Measurements from ENCODE around the gene CEP72. TPM values are rescaled to one million over a fixed set of nuclear protein-coding genes. Genes with fewer than 3 reads are reported as not detected.

Gene CEP72
- total and polyA plus RNA-seq, 2 donors (not counting 1 experiment from before 2014, with no cell fraction given): 7.7 to 32.9 TPM

DNA sequence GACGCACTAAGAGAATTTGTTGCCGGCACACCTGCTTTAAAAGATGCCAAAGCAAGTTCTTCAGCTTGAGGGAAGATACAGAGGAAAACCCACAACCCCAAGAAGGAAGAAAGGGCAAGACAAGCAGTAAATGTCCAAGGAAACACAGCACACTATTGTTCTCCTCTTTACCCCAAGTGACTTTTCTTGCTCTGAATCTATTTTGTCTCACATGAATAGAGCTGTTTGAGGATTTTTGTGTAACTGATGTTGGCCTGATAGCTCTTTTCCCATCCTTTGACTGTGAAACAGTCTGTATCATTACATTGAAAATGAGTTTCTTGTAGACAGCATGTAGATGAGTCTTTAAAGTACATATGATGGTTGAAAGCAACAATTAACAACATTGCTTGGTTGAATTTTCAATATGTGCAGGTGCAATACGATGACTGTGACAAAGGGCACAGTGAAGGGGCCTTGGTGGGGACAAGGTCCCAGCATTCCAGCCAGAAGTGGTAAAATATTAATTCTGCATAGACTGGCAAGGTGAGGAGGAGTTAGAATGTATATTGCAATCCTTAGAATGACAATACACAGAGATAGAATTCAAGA lies 16.8 kb upstream of the CEP72 start:
- peaks cover 6% of the 10 kb centered on the region for H3K4me1 Mint-ChIP-seq
- no peaks in the 10 kb centered on the region for H3K9me3 Mint-ChIP-seq (ENCODE audit: insufficient read depth)
- H3K4me1 ChIP-seq (ENCODE audit: control insufficient read depth in 2 of 2, insufficient read depth in 2 of 2, low read length in 2 of 2): no peaks in the 10 kb centered on the region
- no peaks in the 10 kb centered on the region for H3K79me2 ChIP-seq (ENCODE audit: control insufficient read depth, insufficient read depth, low read length)
- H3K36me3 ChIP-seq (replicated peaks in 1 of 2; ENCODE audit: control extremely low read depth in 1 of 2, control insufficient read depth in 1 of 2, extremely low read depth in 1 of 2, insufficient read depth in 2 of 2, low read length in 1 of 2): no peaks in the 10 kb centered on the region
- POLR2A ChIA-PET: no interaction called here
- H3K27me3 ChIP-seq (replicated peaks in 1 of 4; ENCODE audit: control extremely low read depth in 1 of 4, control insufficient read depth in 3 of 4, insufficient read depth in 4 of 4, low read length in 3 of 4): peaks cover 0 to 32% (median 21%) of the 10 kb centered on the region in 4 experiments
- H3K4me3 ChIP-seq (ENCODE audit: control extremely low read depth in 1 of 5, extremely low read depth in 1 of 5, insufficient read depth in 1 of 5, low read depth in 2 of 5, low read length in 4 of 5): no peak overlapping the region
- no peak overlapping the region for H2AFZ ChIP-seq (ENCODE audit: insufficient read depth, low read depth, low read length, poor library complexity, severe bottlenecking)
- intact Hi-C loops (cut with micrococcal nuclease): no loop called here
- WGBS (ENCODE audit: insufficient coverage): 96% methylated on average over 3 of the region's 3 CpGs
- H3K4me2 ChIP-seq (replicated peaks; ENCODE audit: low read depth, low read length, poor library complexity, severe bottlenecking): no peak overlapping the region
- no peak overlapping the region for H3K27ac ChIP-seq (ENCODE audit: low read length in 2 of 2)
- ATAC-seq (ENCODE audit: low read depth) (no peak), DNase-seq (no peak)
- TF ChIP-seq, protein P1, sequence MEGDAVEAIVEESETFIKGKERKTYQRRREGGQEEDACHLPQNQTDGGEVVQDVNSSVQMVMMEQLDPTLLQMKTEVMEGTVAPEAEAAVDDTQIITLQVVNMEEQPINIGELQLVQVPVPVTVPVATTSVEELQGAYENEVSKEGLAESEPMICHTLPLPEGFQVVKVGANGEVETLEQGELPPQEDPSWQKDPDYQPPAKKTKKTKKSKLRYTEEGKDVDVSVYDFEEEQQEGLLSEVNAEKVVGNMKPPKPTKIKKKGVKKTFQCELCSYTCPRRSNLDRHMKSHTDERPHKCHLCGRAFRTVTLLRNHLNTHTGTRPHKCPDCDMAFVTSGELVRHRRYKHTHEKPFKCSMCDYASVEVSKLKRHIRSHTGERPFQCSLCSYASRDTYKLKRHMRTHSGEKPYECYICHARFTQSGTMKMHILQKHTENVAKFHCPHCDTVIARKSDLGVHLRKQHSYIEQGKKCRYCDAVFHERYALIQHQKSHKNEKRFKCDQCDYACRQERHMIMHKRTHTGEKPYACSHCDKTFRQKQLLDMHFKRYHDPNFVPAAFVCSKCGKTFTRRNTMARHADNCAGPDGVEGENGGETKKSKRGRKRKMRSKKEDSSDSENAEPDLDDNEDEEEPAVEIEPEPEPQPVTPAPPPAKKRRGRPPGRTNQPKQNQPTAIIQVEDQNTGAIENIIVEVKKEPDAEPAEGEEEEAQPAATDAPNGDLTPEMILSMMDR (IDR thresholded peaks at IDR 0.05): no peak
- no peak for TF ChIP-seq EZH2 (IDR thresholded peaks at IDR 0.05; ENCODE audit: borderline replicate concordance, insufficient read depth, low read depth, low read length, poor library complexity, severe bottlenecking)
- peaks cover 61% of the 10 kb centered on the region for H3K27me3 Mint-ChIP-seq
- H3K9me3 ChIP-seq (ENCODE audit: control extremely low read depth in 1 of 3, control insufficient read depth in 2 of 3, insufficient read depth in 1 of 3, low read length in 2 of 3): peaks cover 0 to 3% (median 0%) of the 10 kb centered on the region in 3 donors
- H4K20me1 ChIP-seq (ENCODE audit: control insufficient read depth, insufficient read depth, low read length, poor library complexity, severe bottlenecking): no peaks in the 10 kb centered on the region
- H3K9ac ChIP-seq (ENCODE audit: low read length): no peak overlapping the region
- CTCF ChIA-PET: no interaction called here
- no peak overlapping the region for H3K4me3 Mint-ChIP-seq
- H3K27ac Mint-ChIP-seq: no peak overlapping the region

DNA sequence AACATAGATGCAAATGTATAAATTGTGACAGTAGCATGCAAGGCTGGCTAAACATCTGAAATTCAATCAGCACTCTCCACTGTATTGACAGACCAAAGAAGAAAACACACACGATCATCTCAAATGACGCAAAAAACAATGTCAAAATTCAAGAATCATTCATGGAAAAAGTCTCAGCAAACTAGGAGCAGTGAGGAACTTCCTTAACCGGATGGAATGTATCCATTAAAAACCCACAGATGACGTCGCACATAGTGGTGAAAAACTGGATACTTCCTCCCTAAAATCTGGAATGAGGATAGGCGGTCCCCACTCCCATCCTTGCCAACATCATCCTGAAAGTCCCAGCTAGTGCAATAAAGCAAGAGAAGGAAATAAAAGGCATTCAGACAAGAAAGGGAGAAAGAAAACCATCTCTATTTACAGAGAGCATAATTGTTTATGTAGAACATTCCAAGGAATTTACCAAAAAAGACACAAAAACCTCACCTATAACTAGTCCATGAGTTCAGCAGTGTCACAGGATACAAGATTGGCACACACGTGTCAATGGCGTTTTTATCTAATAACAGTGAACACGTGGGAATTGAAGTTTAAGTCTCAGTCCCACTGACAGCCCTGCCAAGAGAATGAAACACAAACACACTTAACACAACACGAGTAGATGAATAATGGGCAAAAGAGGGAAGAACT lies 14.1 kb upstream of the CEP72 start:
- no peak overlapping the region for H2AFZ ChIP-seq (ENCODE audit: insufficient read depth, low read depth, low read length, poor library complexity, severe bottlenecking)
- no peak overlapping the region for H3K9ac ChIP-seq (ENCODE audit: low read length)
- Mint-ChIP-seq H3K4me1 (peaks cover 6% of the 10 kb centered on the region), H3K9me3 (ENCODE audit: insufficient read depth) (no peaks in the 10 kb centered on the region), H3K4me3 (no peak overlapping the region), H3K27me3 (peaks cover 51% of the 10 kb centered on the region), H3K27ac (no peak overlapping the region)
- H3K79me2 ChIP-seq (ENCODE audit: control insufficient read depth, insufficient read depth, low read length): no peaks in the 10 kb centered on the region
- no peak overlapping the region for H3K27ac ChIP-seq (ENCODE audit: low read length in 2 of 2)
- peaks cover 0 to 25% (median 16%) of the 10 kb centered on the region in 4 experiments for H3K27me3 ChIP-seq (replicated peaks in 1 of 4; ENCODE audit: control extremely low read depth in 1 of 4, control insufficient read depth in 3 of 4, insufficient read depth in 4 of 4, low read length in 3 of 4)
- H4K20me1 ChIP-seq (ENCODE audit: control insufficient read depth, insufficient read depth, low read length, poor library complexity, severe bottlenecking): no peaks in the 10 kb centered on the region
- ChIA-PET POLR2A (no interaction called here), CTCF (no interaction called here)
- intact Hi-C loops (cut with micrococcal nuclease): no loop called here
- no peak for ATAC-seq (ENCODE audit: low read depth)
- no peaks in the 10 kb centered on the region for H3K36me3 ChIP-seq (replicated peaks in 1 of 2; ENCODE audit: control extremely low read depth in 1 of 2, control insufficient read depth in 1 of 2, extremely low read depth in 1 of 2, insufficient read depth in 2 of 2, low read length in 1 of 2)
- 70% methylated on average over 4 of the region's 10 CpGs for WGBS (ENCODE audit: insufficient coverage)
- peaks cover 0 to 3% (median 0%) of the 10 kb centered on the region in 3 donors for H3K9me3 ChIP-seq (ENCODE audit: control extremely low read depth in 1 of 3, control insufficient read depth in 2 of 3, insufficient read depth in 1 of 3, low read length in 2 of 3)
- DNase-seq: no peak
- no peak overlapping the region for H3K4me2 ChIP-seq (replicated peaks; ENCODE audit: low read depth, low read length, poor library complexity, severe bottlenecking)
- TF ChIP-seq EZH2 (IDR thresholded peaks at IDR 0.05; ENCODE audit: borderline replicate concordance, insufficient read depth, low read depth, low read length, poor library complexity, severe bottlenecking): no peak
- TF ChIP-seq, protein P1 (IDR thresholded peaks at IDR 0.05): no peak
- H3K4me3 ChIP-seq (ENCODE audit: control extremely low read depth in 1 of 5, extremely low read depth in 1 of 5, insufficient read depth in 1 of 5, low read depth in 2 of 5, low read length in 4 of 5): no peak overlapping the region
- no peaks in the 10 kb centered on the region for H3K4me1 ChIP-seq (ENCODE audit: control insufficient read depth in 2 of 2, insufficient read depth in 2 of 2, low read length in 2 of 2)

Measured in B cell (primary cell).